HG02884 (cell line): ENCODE results near the gene C2orf68.
"Not testable (repeated sequence)": the region's sequence is repeated elsewhere in the genome, so short reads cannot be mapped to it uniquely, and the experiment has no call there.

Experiments used
- ATAC-seq: cut with Tn5 transposase; IDR thresholded peaks from one replicate; pipeline ENCODE4 v1.9.1; 2021; ENCODE audit warnings: mild to moderate bottlenecking, moderate library complexity; ENCODE audit not compliant: unreplicated experiment

The C2orf68 gene

GRCh38 chr2:85611705-85612587 lies at the start of gene C2orf68:
TSS of gene C2orf68 (minus strand) at chr2:85612066. CDS start at chr2:85611984, 82 bp downstream.
- peak; percentile 58 for ATAC-seq

GRCh38 chr2:85661139-85661858 lies 49.4 kb upstream of the C2orf68 start:
- no peak for ATAC-seq

- ATAC-seq: no peak
Measured at GRCh38 chr2:85660725-85661124, 48.9 kb upstream of the C2orf68 start.

- ATAC-seq: not testable (repeated sequence)
Measured at GRCh38 chr2:85660301-85660700, 48.4 kb upstream of the C2orf68 start.

GRCh38 chr2:85659324-85659981 lies 47.6 kb upstream of the C2orf68 start:
- ATAC-seq: no peak

- ATAC-seq: not testable (repeated sequence)
Measured at GRCh38 chr2:85657399-85657798, 45.5 kb upstream of the C2orf68 start.

GRCh38 chr2:85656468-85656867 lies 44.6 kb upstream of the C2orf68 start:
- ATAC-seq: no peak

- ATAC-seq: no peak
Measured at GRCh38 chr2:85655961-85656417, 44.1 kb upstream of the C2orf68 start.

- no peak for ATAC-seq
Measured at GRCh38 chr2:85653996-85654395, 42.1 kb upstream of the C2orf68 start.

GRCh38 chr2:85652056-85652455 lies 40.2 kb upstream of the C2orf68 start:
- no peak for ATAC-seq

GRCh38 chr2:85651097-85651496 lies 39.2 kb upstream of the C2orf68 start:
- ATAC-seq: no peak

- ATAC-seq: no peak
Measured at GRCh38 chr2:85650456-85650855, 38.6 kb upstream of the C2orf68 start.

- no peak for ATAC-seq
Measured at GRCh38 chr2:85649201-85650190, 37.6 kb upstream of the C2orf68 start.

- no peak for ATAC-seq
Measured at GRCh38 chr2:85648619-85649018, 36.8 kb upstream of the C2orf68 start.

GRCh38 chr2:85647823-85648526 lies 36.1 kb upstream of the C2orf68 start:
- no peak for ATAC-seq

- no peak for ATAC-seq
Measured at GRCh38 chr2:85646166-85646565, 34.3 kb upstream of the C2orf68 start.

- no peak for ATAC-seq
Measured at GRCh38 chr2:85644909-85645308, 33.0 kb upstream of the C2orf68 start.

- ATAC-seq: no peak
Measured at GRCh38 chr2:85642725-85643124, 30.9 kb upstream of the C2orf68 start.

- no peak for ATAC-seq
Measured at GRCh38 chr2:85635636-85636035, 23.8 kb upstream of the C2orf68 start.

GRCh38 chr2:85635011-85635410 lies 23.1 kb upstream of the C2orf68 start:
- ATAC-seq: no peak
